Sigmoid colon (tissue), 4 donors: ENCODE results near the gene PARD3.

Experiments
- POLR2AphosphoS5 ChIP-seq, 4 donors: sonication (generic); formaldehyde crosslinking; IDR thresholded peaks; one replicate each; pipeline ENCODE4 v1.6.1; 2017; ENCODE audit warnings: antibody characterized with exemption in 4 of 4
- TF ChIP-seq, protein P1 (sequence below), 4 experiments: fragments of 450-650 bp in 3 of 4; fragments of 200-600 bp in 1 of 4; IDR thresholded peaks; one replicate each; pipeline ENCODE4 v1.5.1; 2016 to 2019; ENCODE audit warnings: antibody characterized with exemption in 4 of 4, mild to moderate bottlenecking in 3 of 4, moderate library complexity in 2 of 4

DNA sequence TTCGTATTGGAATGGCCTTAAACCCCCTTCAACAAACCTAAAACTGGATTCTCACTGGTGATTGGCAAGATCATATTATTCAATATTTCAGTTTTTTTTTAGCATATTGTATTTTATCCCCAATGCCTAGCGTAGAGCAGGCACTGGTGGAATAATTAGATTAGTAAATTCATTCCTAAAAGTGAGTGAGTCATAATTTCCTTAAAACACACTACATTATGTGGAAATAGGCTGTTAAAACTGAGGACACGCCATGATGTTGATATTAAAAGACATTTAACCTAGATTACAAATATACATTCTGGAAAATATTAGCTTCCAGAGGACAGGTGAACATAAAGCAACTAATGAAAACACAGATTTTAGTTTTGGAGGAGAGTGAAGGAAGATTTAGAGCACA, 463.9 kb downstream of the PARD3 start:
- TF ChIP-seq, protein P1, sequence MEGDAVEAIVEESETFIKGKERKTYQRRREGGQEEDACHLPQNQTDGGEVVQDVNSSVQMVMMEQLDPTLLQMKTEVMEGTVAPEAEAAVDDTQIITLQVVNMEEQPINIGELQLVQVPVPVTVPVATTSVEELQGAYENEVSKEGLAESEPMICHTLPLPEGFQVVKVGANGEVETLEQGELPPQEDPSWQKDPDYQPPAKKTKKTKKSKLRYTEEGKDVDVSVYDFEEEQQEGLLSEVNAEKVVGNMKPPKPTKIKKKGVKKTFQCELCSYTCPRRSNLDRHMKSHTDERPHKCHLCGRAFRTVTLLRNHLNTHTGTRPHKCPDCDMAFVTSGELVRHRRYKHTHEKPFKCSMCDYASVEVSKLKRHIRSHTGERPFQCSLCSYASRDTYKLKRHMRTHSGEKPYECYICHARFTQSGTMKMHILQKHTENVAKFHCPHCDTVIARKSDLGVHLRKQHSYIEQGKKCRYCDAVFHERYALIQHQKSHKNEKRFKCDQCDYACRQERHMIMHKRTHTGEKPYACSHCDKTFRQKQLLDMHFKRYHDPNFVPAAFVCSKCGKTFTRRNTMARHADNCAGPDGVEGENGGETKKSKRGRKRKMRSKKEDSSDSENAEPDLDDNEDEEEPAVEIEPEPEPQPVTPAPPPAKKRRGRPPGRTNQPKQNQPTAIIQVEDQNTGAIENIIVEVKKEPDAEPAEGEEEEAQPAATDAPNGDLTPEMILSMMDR (IDR thresholded peaks at IDR 0.05), result no peak
- TF ChIP-seq POLR2AphosphoS5 (IDR thresholded peaks at IDR 0.05), result no peak
